Uterus (tissue), 2 donors: Measurements from ENCODE around the gene MAN2A1.

ENCODE experiments used
- POLR2A ChIP-seq, 2 donors: fragments of 450-650 bp; IDR thresholded peaks; one replicate each; pipeline ENCODE4 v1.6.1; 2016; ENCODE audit warnings: antibody characterized with exemption in 2 of 2, mild to moderate bottlenecking in 1 of 2, moderate library complexity in 1 of 2
- TF ChIP-seq, protein P1 (sequence below), 4 experiments: fragments of 200-600 bp in 2 of 4; fragments of 450-650 bp in 2 of 4; sonication (generic) in 2 of 4; IDR thresholded peaks; one replicate each; pipeline ENCODE4 v1.5.1; 2016 to 2019; ENCODE audit warnings: antibody characterized with exemption in 4 of 4, mild to moderate bottlenecking in 2 of 4, moderate library complexity in 1 of 4

DNA sequence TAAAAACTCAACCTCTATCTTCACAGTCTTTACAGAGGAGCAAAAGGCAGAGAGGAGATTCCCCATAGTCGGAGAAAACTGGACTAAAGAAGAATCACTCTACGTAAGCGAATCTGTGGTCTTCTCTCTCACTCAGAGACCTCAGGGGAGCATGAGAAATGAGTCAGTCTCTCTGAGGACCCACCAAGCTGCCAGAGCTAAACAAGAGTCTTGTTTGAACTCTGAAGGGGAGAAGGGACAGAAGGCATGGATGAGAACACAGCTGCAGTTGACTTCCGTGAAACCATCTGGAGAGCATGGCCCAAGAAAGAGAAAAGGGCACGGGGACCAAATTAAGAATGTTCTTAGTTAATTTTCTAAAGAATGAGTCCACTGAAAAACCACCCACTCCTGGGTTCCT lies 12.8 kb upstream of the MAN2A1 start:
- no peak for TF ChIP-seq POLR2A (IDR thresholded peaks at IDR 0.05)
- TF ChIP-seq, protein P1, sequence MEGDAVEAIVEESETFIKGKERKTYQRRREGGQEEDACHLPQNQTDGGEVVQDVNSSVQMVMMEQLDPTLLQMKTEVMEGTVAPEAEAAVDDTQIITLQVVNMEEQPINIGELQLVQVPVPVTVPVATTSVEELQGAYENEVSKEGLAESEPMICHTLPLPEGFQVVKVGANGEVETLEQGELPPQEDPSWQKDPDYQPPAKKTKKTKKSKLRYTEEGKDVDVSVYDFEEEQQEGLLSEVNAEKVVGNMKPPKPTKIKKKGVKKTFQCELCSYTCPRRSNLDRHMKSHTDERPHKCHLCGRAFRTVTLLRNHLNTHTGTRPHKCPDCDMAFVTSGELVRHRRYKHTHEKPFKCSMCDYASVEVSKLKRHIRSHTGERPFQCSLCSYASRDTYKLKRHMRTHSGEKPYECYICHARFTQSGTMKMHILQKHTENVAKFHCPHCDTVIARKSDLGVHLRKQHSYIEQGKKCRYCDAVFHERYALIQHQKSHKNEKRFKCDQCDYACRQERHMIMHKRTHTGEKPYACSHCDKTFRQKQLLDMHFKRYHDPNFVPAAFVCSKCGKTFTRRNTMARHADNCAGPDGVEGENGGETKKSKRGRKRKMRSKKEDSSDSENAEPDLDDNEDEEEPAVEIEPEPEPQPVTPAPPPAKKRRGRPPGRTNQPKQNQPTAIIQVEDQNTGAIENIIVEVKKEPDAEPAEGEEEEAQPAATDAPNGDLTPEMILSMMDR (IDR thresholded peaks at IDR 0.05): no peak
